ENCODE results near the gene HNRNPA0. TPM values are rescaled to one million over a fixed set of nuclear protein-coding genes. Genes with fewer than 3 reads are reported as not detected.

Gene HNRNPA0
- 10 to 100 TPM in 2 of 4 donors, 1 to 10 TPM in 2; 5.9 to 44.7 (median 21.0) TPM for total RNA-seq

GRCh38 chr5:137754188-137754960, at the start of gene HNRNPA0:
HNRNPA0 (minus strand) TSS chr5:137754363; CDS start chr5:137754066, 297 bp downstream.
- Histone ChIP-seq H3K36me3 (no peaks in the 10 kb centered on the region), H3K4me1 (peaks cover 0 to 4% of the 10 kb centered on the region in 2 donors), H3K4me3 (peak within 1 kb of the TSS; percentile 64 to 95), H3K27me3 (no peaks in the 10 kb centered on the region), H3K27ac (peak within 1 kb of the TSS; percentile 98 to 100), H3K9me3 (no peaks in the 10 kb centered on the region)
- intact Hi-C loops (cut with DNase I; ENCODE audit: low total_unique reads): no loop called here
- peak; percentile 95 to 96 for DNase-seq
- TF ChIP-seq CTCF (IDR thresholded peaks at IDR 0.05): peak in 3 of 4 experiments; percentile 2 to 13 (median 12)
- TF ChIP-seq POLR2A (IDR thresholded peaks at IDR 0.05): peak; percentile 96 to 98

GRCh38 chr5:137802282-137803210, 48.4 kb upstream of the HNRNPA0 start:
- intact Hi-C loops (cut with DNase I; ENCODE audit: low total_unique reads): no loop called here
- no peaks in the 10 kb centered on the region for H3K36me3 ChIP-seq
- peak overlapping the region; percentile 7 to 37 for H3K27ac ChIP-seq
- no peaks in the 10 kb centered on the region for H3K4me1 ChIP-seq
- H3K9me3 ChIP-seq: no peaks in the 10 kb centered on the region
- DNase-seq: no peak
- TF ChIP-seq POLR2A (IDR thresholded peaks at IDR 0.05) (no peak), CTCF (IDR thresholded peaks at IDR 0.05) (no peak)
- H3K27me3 ChIP-seq: no peaks in the 10 kb centered on the region
- H3K4me3 ChIP-seq: no peak overlapping the region

- H3K9me3 ChIP-seq: no peaks in the 10 kb centered on the region
- no peaks in the 10 kb centered on the region for H3K27me3 ChIP-seq
- no peaks in the 10 kb centered on the region for H3K4me1 ChIP-seq
- DNase-seq: no peak
- H3K27ac ChIP-seq: no peak overlapping the region
- no peaks in the 10 kb centered on the region for H3K36me3 ChIP-seq
- intact Hi-C loops (cut with DNase I; ENCODE audit: low total_unique reads): no loop called here
- no peak for TF ChIP-seq POLR2A (IDR thresholded peaks at IDR 0.05)
- no peak for TF ChIP-seq CTCF (IDR thresholded peaks at IDR 0.05)
- no peak overlapping the region for H3K4me3 ChIP-seq
Measured at GRCh38 chr5:137800700-137801411, 46.7 kb upstream of the HNRNPA0 start.

- H3K9me3 ChIP-seq: no peaks in the 10 kb centered on the region
- H3K4me1 ChIP-seq: no peaks in the 10 kb centered on the region
- TF ChIP-seq POLR2A (IDR thresholded peaks at IDR 0.05): no peak
- TF ChIP-seq CTCF (IDR thresholded peaks at IDR 0.05): no peak
- intact Hi-C loops (cut with DNase I; ENCODE audit: low total_unique reads): no loop called here
- no peak overlapping the region for H3K27ac ChIP-seq
- no peak overlapping the region for H3K4me3 ChIP-seq
- no peaks in the 10 kb centered on the region for H3K27me3 ChIP-seq
- no peak for DNase-seq
- H3K36me3 ChIP-seq: no peaks in the 10 kb centered on the region
Measured at GRCh38 chr5:137796279-137796678, 42.1 kb upstream of the HNRNPA0 start.

All from uterus (tissue), 4 donors.